GM12878 (cell line): Measurements from ENCODE around the gene USP2. TPM values are rescaled to one million over a fixed set of nuclear protein-coding genes. Genes with fewer than 3 reads are reported as not detected.
A peak's percentile ranks its signal among the peaks of the same experiment; 100 is the strongest.

Experiments
- ASH2L ChIP-seq: fragments of 300-600, 200-600 bp; sonication (generic); IDR thresholded peaks from 2 replicates; pipeline ENCODE4 v1.6.1; 2017; ENCODE audit warnings: low read depth, mild to moderate bottlenecking, borderline replicate concordance
- HCFC1 ChIP-seq: fragments of 150-350 bp; IDR thresholded peaks from 2 replicates; pipeline ENCODE4 v1.6.1; 2014; ENCODE audit warnings: low read length
- IKZF1 ChIP-seq: fragments of 450-650 bp; conservative IDR thresholded peaks from 2 replicates; pipeline ENCODE4 v1.6.1; 2017; ENCODE audit warnings: antibody characterized with exemption, mild to moderate bottlenecking
- MAX ChIP-seq: IDR thresholded peaks from 2 replicates; pipeline ENCODE4 v1.6.1; 2012; ENCODE audit warnings: low read depth, low read length, improper control_type of control experiment
- NR2C2 ChIP-seq: IDR thresholded peaks from 2 replicates; pipeline ENCODE4 v1.6.1; 2011; ENCODE audit warnings: borderline replicate concordance, low read depth; ENCODE audit not compliant: control insufficient read depth, insufficient read length
- PBX3 ChIP-seq: IDR thresholded peaks from 2 replicates; pipeline ENCODE4 v1.6.1; 2011; ENCODE audit warnings: mild to moderate bottlenecking, low read depth, low read length, moderate library complexity; ENCODE audit not compliant: insufficient replicate concordance
- ZNF274 ChIP-seq: IDR thresholded peaks from one replicate; pipeline ENCODE4 v1.8.0; 2011; ENCODE audit not compliant: insufficient read length, insufficient read depth
- polyA plus RNA-seq, 11 experiments: library from polyadenylated mRNA; depleted of rRNA in 4 of 11; unstranded in 6 of 11; stranded (reverse) in 5 of 11; fragments of >200 nt; fragmentation: Nextera tagmentation in 4 of 11; fragmentation: Illumina TruSeq in 1 of 11; extraction: Ambion mirVana in 4 of 11; extraction: Trizol in 1 of 11; gene quantifications; 1 replicate in 1 of 11; 2 replicates in 10 of 11; pipeline versions ENCODE4 v1.2.1 to v1.2.3, GENCODE V29; 2011 to 2016; ENCODE audit warnings: inconsistent platforms in 2 of 11, missing spikeins in 2 of 11, low read depth in 1 of 11
- total RNA-seq, 4 experiments: library from RNA; depleted of rRNA in 3 of 4; stranded (reverse); fragments of >200 nt in 3 of 4; fragmentation: Illumina TruSeq in 1 of 4; extraction: Trizol in 1 of 4; gene quantifications; 2 replicates each; pipeline versions ENCODE4 v1.2.1 to v1.2.3, GENCODE V29; 2013 to 2021
- TF ChIP-seq, protein P1 (sequence below): IDR thresholded peaks from 2 replicates; pipeline ENCODE4 v1.6.1; 2012; ENCODE audit warnings: low read depth, low read length, improper control_type of control experiment

USP2 gene
- total and polyA plus RNA-seq, 10 of the 15 experiments (the other 5 are each of a cell fraction or from before 2014, with no cell fraction given), result 0.03 to 0.13 (median 0.06) TPM; not detected in 4

DNA sequence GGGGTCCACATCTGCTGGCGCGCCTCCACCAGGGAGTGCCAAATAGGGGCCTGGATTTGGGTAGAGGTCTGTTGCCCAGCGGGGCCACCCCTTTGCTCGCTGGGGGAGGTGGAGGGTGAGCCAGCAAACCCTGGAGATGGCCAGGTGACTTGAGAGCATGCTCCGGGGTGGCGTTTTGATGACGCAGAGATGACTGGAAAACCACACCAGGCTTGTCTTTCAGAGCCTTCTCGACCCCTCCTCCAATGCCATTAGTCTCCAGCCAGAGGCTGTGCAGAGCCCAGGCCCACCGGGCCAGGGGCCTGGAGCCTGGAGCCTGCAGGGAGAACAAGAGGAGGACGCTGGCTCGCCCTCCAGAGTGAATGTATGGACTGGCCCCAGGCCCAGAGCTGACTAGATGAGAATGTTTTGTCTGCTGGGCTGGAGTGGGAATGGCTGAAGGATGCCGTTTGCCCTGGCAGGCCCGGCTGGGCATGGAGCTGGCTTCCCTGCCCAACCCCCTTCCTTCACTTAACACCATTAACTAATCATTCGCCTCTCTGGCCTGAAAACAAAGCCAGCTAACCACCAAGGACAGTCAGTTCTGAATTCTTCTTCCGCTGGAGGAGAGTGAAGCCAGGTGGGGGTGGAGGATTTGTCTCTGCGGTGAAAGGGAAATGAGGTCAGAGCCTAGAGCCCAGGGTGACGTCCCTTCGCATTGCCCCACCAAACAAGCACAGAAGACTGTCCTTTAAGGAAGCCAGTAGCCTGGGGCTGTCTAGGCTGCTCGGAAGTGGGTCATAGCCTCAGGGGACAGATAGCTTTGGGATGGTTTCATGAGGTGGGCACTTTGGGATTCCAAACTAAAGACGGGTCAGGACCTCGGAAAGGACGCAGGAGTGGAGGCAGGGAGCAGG is 63.0 kb downstream of the USP2 start (continued):
- no peak for TF ChIP-seq ASH2L
- no peak for TF ChIP-seq PBX3
- no peak for TF ChIP-seq MAX
- TF ChIP-seq IKZF1, result peak; percentile 46
- no peak for TF ChIP-seq ZNF274
- TF ChIP-seq, protein P1, sequence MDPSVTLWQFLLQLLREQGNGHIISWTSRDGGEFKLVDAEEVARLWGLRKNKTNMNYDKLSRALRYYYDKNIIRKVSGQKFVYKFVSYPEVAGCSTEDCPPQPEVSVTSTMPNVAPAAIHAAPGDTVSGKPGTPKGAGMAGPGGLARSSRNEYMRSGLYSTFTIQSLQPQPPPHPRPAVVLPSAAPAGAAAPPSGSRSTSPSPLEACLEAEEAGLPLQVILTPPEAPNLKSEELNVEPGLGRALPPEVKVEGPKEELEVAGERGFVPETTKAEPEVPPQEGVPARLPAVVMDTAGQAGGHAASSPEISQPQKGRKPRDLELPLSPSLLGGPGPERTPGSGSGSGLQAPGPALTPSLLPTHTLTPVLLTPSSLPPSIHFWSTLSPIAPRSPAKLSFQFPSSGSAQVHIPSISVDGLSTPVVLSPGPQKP, result no peak
- no peak for TF ChIP-seq NR2C2
- 0 out of 2 replicates have a peak, but pooled peaks have one; percentile 21 for TF ChIP-seq HCFC1
